HEK293 (cell line): ENCODE measurements around the gene MCIDAS.

Source experiments
- FEZF1 ChIP-seq: fragments of 450-650 bp; formaldehyde crosslinking; IDR thresholded peaks from 2 replicates; pipeline ENCODE4 v1.5.1; 2016; ENCODE audit warnings: missing biosample characterization, missing genetic modification characterization
- KLF10 ChIP-seq: fragments of 450-650 bp; IDR thresholded peaks from 2 replicates; pipeline ENCODE4 v1.5.1; 2018; ENCODE audit warnings: missing biosample characterization, mild to moderate bottlenecking, missing genetic modification characterization
- KLF16 ChIP-seq: fragments of 450-650 bp; formaldehyde crosslinking; IDR thresholded peaks from 2 replicates; pipeline ENCODE4 v1.5.1; 2017; ENCODE audit warnings: missing biosample characterization, missing genetic modification characterization
- KLF17 ChIP-seq: fragments of 450-650 bp; formaldehyde crosslinking; IDR thresholded peaks from 2 replicates; pipeline ENCODE4 v1.5.1; 2016; ENCODE audit warnings: missing biosample characterization, missing genetic modification characterization
- PATZ1 ChIP-seq: fragments of 450-650 bp; formaldehyde crosslinking; IDR thresholded peaks from 2 replicates; pipeline ENCODE4 v1.5.1; 2016; ENCODE audit warnings: missing biosample characterization, missing genetic modification characterization
- PRDM10 ChIP-seq: fragments of 450-650 bp; formaldehyde crosslinking; IDR thresholded peaks from 2 replicates; pipeline ENCODE4 v1.5.1; 2016; ENCODE audit warnings: missing biosample characterization, missing genetic modification characterization
- PRDM4 ChIP-seq: fragments of 450-650 bp; formaldehyde crosslinking; IDR thresholded peaks from 2 replicates; pipeline ENCODE4 v1.5.1; 2017; ENCODE audit warnings: missing biosample characterization, missing genetic modification characterization
- WT1 ChIP-seq: fragments of 450-650 bp; formaldehyde crosslinking; IDR thresholded peaks from 2 replicates; pipeline ENCODE4 v1.5.1; 2016; ENCODE audit warnings: missing biosample characterization, missing genetic modification characterization
- ZBTB11 ChIP-seq: fragments of 450-650 bp; formaldehyde crosslinking; conservative IDR thresholded peaks from 2 replicates; pipeline ENCODE4 v1.5.1; 2016; ENCODE audit warnings: low read depth, missing biosample characterization, missing genetic modification characterization
- ZBTB20 ChIP-seq: fragments of 450-650 bp; formaldehyde crosslinking; IDR thresholded peaks from 2 replicates; pipeline ENCODE4 v1.5.1; 2016; ENCODE audit warnings: missing biosample characterization, missing genetic modification characterization
- ZBTB48 ChIP-seq: fragments of 450-650 bp; formaldehyde crosslinking; IDR thresholded peaks from 2 replicates; pipeline ENCODE4 v1.5.1; 2016; ENCODE audit warnings: missing biosample characterization, missing genetic modification characterization
- ZIC2 ChIP-seq: fragments of 450-650 bp; formaldehyde crosslinking; IDR thresholded peaks from 2 replicates; pipeline ENCODE4 v1.5.1; 2016; ENCODE audit warnings: missing biosample characterization, missing genetic modification characterization
- ZNF184 ChIP-seq: fragments of 450-650 bp; IDR thresholded peaks from 2 replicates; pipeline ENCODE4 v1.5.1; 2018; ENCODE audit warnings: missing biosample characterization, mild to moderate bottlenecking, missing genetic modification characterization
- ZNF221 ChIP-seq: fragments of 450-650 bp; formaldehyde crosslinking; IDR thresholded peaks from 2 replicates; pipeline ENCODE4 v1.5.1; 2017; ENCODE audit warnings: missing biosample characterization, missing genetic modification characterization, borderline replicate concordance
- ZNF335 ChIP-seq: fragments of 450-650 bp; formaldehyde crosslinking; conservative IDR thresholded peaks from 2 replicates; pipeline ENCODE4 v1.5.1; 2016; ENCODE audit warnings: missing biosample characterization, missing genetic modification characterization
- ZNF423 ChIP-seq: fragments of 450-650 bp; formaldehyde crosslinking; IDR thresholded peaks from 2 replicates; pipeline ENCODE4 v1.5.1; 2016; ENCODE audit warnings: missing biosample characterization, missing genetic modification characterization
- ZNF426 ChIP-seq: fragments of 450-650 bp; formaldehyde crosslinking; IDR thresholded peaks from 2 replicates; pipeline ENCODE4 v1.5.1; 2017; ENCODE audit warnings: missing biosample characterization, missing genetic modification characterization, mild to moderate bottlenecking, inconsistent platforms, moderate library complexity
- ZNF501 ChIP-seq: fragments of 450-650 bp; formaldehyde crosslinking; IDR thresholded peaks from 2 replicates; pipeline ENCODE4 v1.5.1; 2016; ENCODE audit warnings: missing biosample characterization, missing genetic modification characterization
- ZNF529 ChIP-seq: fragments of 450-650 bp; formaldehyde crosslinking; IDR thresholded peaks from 2 replicates; pipeline ENCODE4 v1.5.1; 2017; ENCODE audit warnings: missing genetic modification characterization, missing biosample characterization; ENCODE audit not compliant: insufficient replicate concordance
- ZNF555 ChIP-seq: fragments of 450-650 bp; formaldehyde crosslinking; conservative IDR thresholded peaks from 2 replicates; pipeline ENCODE4 v1.5.1; 2017; ENCODE audit warnings: missing biosample characterization, mild to moderate bottlenecking, missing genetic modification characterization, inconsistent platforms
- ZNF629 ChIP-seq: fragments of 450-650 bp; formaldehyde crosslinking; IDR thresholded peaks from 2 replicates; pipeline ENCODE4 v1.5.1; 2017; ENCODE audit warnings: missing biosample characterization, missing genetic modification characterization
- ZNF677 ChIP-seq: fragments of 450-650 bp; IDR thresholded peaks from 2 replicates; pipeline ENCODE4 v1.5.0; 2018; ENCODE audit warnings: missing biosample characterization, mild to moderate bottlenecking, missing genetic modification characterization, moderate library complexity
- ZNF692 ChIP-seq: fragments of 450-650 bp; formaldehyde crosslinking; IDR thresholded peaks from 2 replicates; pipeline ENCODE4 v1.5.1; 2016; ENCODE audit warnings: missing biosample characterization, missing genetic modification characterization
- ZXDB ChIP-seq: fragments of 450-650 bp; formaldehyde crosslinking; IDR thresholded peaks from 2 replicates; pipeline ENCODE4 v1.5.1; 2016; ENCODE audit warnings: missing biosample characterization, missing genetic modification characterization

MCIDAS gene

GRCh38 chr5:55172937-55173686 is 54.0 kb downstream of the MCIDAS start, which contains the start of gene CDC20B (continued):
- TF ChIP-seq ZBTB11 (tag by site-specific recombination): peak; percentile 23; the same call in 1 of the 2 replicates
- TF ChIP-seq ZNF692 (tag by site-specific recombination): peak; percentile 51
- peak; percentile 92 for TF ChIP-seq KLF10 (tag by site-specific recombination)
- TF ChIP-seq FEZF1 (tag by site-specific recombination): no peak
- TF ChIP-seq ZNF184: no peak
- 0 out of 2 replicates have a peak, but pooled peaks have one; percentile 3 for TF ChIP-seq ZNF677 (tag by site-specific recombination)
- peak; percentile 90 for TF ChIP-seq ZNF423 (tag by site-specific recombination)
- TF ChIP-seq PRDM10 (tag by site-specific recombination): peak; percentile 48; the same call in 1 of the 2 replicates
- TF ChIP-seq ZNF501: 0 out of 2 replicates have a peak, but pooled peaks have one; percentile 24
- no peak for TF ChIP-seq PRDM4
- peak; percentile 74 for TF ChIP-seq ZNF629 (tag by site-specific recombination)
- TF ChIP-seq KLF16 (tag by site-specific recombination): no peak
- no peak for TF ChIP-seq ZNF529 (tag by site-specific recombination)
- TF ChIP-seq ZBTB20 (tag by site-specific recombination): peak; percentile 28; the same call in 1 of the 2 replicates
- peak; percentile 10; the same call in 1 of the 2 replicates for TF ChIP-seq WT1 (tag by site-specific recombination)
- peak; percentile 42 for TF ChIP-seq ZXDB (tag by site-specific recombination)
- no peak for TF ChIP-seq ZNF555 (tag by site-specific recombination)
- TF ChIP-seq ZNF426 (tag by site-specific recombination): no peak
- TF ChIP-seq ZIC2 (tag by site-specific recombination): peak; percentile 81
- TF ChIP-seq ZNF221 (tag by site-specific recombination): 0 out of 2 replicates have a peak, but pooled peaks have one; percentile 20
- TF ChIP-seq ZBTB48 (tag by site-specific recombination): peak; percentile 74; the same call in 1 of the 2 replicates
- TF ChIP-seq KLF17 (tag by site-specific recombination): peak; percentile 27; the same call in 1 of the 2 replicates
- TF ChIP-seq ZNF335 (tag by site-specific recombination): peak; percentile 90
- TF ChIP-seq PATZ1 (tag by site-specific recombination): peak; percentile 91
